Small intestine (tissue), 7 donors: Measurements from ENCODE around the gene KRT15. TPM values are rescaled to one million over a fixed set of nuclear protein-coding genes. Genes with fewer than 3 reads are reported as not detected.

Experiments
- DNase-seq, 2 donors: peaks; one replicate each; pipeline versions ENCODE4 v3.0.0 to v3.0.0-alpha.2; 2013
- FAIRE-seq: peaks from 2 replicates; lab custom pipeline; 2012; peaks lifted over from hg19 to GRCh38; lab: Jason Lieb, UNC
- H3K27ac ChIP-seq, 3 donors: one replicate each; pipeline ENCODE4 v1.5.1; 2013; ENCODE audit warnings: low read length in 2 of 3, mild to moderate bottlenecking in 2 of 3, control low read depth in 1 of 3, inconsistent platforms in 1 of 3, low read depth in 1 of 3, moderate library complexity in 1 of 3
- H3K27me3 ChIP-seq, 3 donors: one replicate each; pipeline ENCODE4 v1.6.1; 2013; ENCODE audit warnings: low read length in 3 of 3, inconsistent platforms in 1 of 3; ENCODE audit not compliant: control insufficient read depth in 3 of 3, insufficient read depth in 3 of 3
- H3K36me3 ChIP-seq, 3 donors: one replicate each; pipeline ENCODE4 v1.6.1; 2013; ENCODE audit warnings: low read length in 3 of 3, inconsistent platforms in 1 of 3, low read depth in 1 of 3, mild to moderate bottlenecking in 1 of 3, moderate library complexity in 1 of 3; ENCODE audit not compliant: control insufficient read depth in 3 of 3, insufficient read depth in 2 of 3
- H3K4me1 ChIP-seq, 3 donors: one replicate each; pipeline ENCODE4 v1.6.1; 2013; ENCODE audit warnings: low read length in 2 of 3, inconsistent platforms in 1 of 3, low read depth in 1 of 3, mild to moderate bottlenecking in 1 of 3, moderate library complexity in 1 of 3; ENCODE audit not compliant: control insufficient read depth in 3 of 3, insufficient read depth in 2 of 3
- H3K4me3 ChIP-seq, 3 donors: one replicate each; pipeline ENCODE4 v1.5.1; 2013; ENCODE audit warnings: low read length in 3 of 3, control low read depth in 1 of 3, inconsistent platforms in 1 of 3, low read depth in 1 of 3, mild to moderate bottlenecking in 1 of 3, moderate library complexity in 1 of 3
- H3K9me3 ChIP-seq, 2 donors: one replicate each; pipeline ENCODE4 v1.6.1; 2013; ENCODE audit warnings: low read depth in 1 of 2, low read length in 1 of 2; ENCODE audit not compliant: control insufficient read depth in 2 of 2, insufficient read depth in 1 of 2
- WGBS, 3 donors: extraction: QIAGEN DNeasy Blood & Tissue Kit; methylation state at CpG; one replicate each; pipeline ENCODE4 v1.1.7; 2013; 5-methylcytosine and 5-hydroxymethylcytosine counted together
- polyA plus RNA-seq, 4 donors: library from polyadenylated mRNA; stranded (reverse) in 3 of 4; unstranded in 1 of 4; fragments of 200-250 nt in 3 of 4; fragments of 120-200 nt in 1 of 4; gene quantifications; one replicate each; pipeline versions ENCODE4 v1.2.1 to v1.2.3, GENCODE V29; 2013
- donor health status: healthy with polysubstance abuse.
- donor health status: control.
- donor health status: control.
- donor health status: Bipolar disorder and iron deficiency.
- donor health status: healthy.

Gene KRT15
- polyA plus RNA-seq, 4 donors: 0.62 to 18.9 (median 6.6) TPM

GRCh38 chr17:41511116-41511515, 7.6 kb downstream of the KRT15 start:
- Histone ChIP-seq H3K4me1 (peaks cover 0 to 13% (median 4%) of the 10 kb centered on the region in 3 donors), H3K36me3 (no peaks in the 10 kb centered on the region), H3K9me3 (no peaks in the 10 kb centered on the region), H3K27ac (peak overlapping the region in 1 of 3 donors; percentile 35), H3K27me3 (no peaks in the 10 kb centered on the region), H3K4me3 (no peak overlapping the region)
- DNase-seq (peak; percentile 71 to 92), FAIRE-seq (no peak)
- 0 to 50% (median 18%) methylated on average over 4 of the region's 4 CpGs for WGBS, 3 donors

DNA sequence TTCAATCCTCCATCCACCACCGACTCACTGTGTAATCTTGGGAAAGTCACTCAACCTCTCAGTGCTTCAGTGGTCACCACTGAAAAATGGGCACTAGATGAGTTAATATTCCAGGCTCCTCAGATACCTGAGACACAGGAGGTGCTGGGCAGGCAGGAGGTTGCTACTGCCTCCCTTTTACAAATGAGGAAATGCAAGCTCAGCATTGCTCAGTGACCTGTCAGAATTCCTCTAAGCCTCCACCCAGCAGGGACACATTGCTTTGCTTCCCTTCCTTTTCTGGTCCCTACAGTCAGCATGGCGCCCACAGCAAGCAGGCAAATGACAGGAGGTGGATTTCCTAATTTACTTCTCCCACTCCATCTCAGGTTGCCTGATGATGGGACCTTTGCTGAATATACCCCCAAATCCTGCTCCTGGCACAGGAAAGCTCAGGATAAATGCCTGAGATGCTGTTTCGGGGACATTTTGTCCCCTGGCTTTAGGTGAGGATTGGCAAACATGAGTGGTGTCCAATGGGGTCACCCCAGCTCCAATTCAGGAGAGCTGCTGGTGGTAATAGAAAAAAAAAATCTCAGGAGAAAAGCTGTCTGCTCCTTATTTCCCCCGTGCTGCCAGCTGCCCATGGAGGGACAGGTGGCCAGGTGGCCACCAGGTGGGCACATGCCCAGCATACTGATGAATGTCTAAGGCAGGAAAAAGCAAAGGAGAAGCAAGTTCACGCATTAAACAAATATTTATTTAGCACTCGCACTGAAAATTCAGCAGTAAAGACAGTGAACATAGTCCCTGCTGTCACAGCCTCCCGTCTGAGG, 8.2 kb downstream of the KRT15 start:
- H3K9me3 ChIP-seq: no peaks in the 10 kb centered on the region
- no peaks in the 10 kb centered on the region for H3K36me3 ChIP-seq
- no peaks in the 10 kb centered on the region for H3K27me3 ChIP-seq
- DNase-seq: peak; percentile 30 to 74
- FAIRE-seq: no peak
- peaks cover 0 to 13% (median 4%) of the 10 kb centered on the region in 3 donors for H3K4me1 ChIP-seq
- H3K4me3 ChIP-seq: no peak overlapping the region
- WGBS, 3 donors: 37 to 62% (median 46%) methylated on average over 7 of the region's 7 CpGs
- peak overlapping the region in 1 of 3 donors; percentile 35 for H3K27ac ChIP-seq

DNA sequence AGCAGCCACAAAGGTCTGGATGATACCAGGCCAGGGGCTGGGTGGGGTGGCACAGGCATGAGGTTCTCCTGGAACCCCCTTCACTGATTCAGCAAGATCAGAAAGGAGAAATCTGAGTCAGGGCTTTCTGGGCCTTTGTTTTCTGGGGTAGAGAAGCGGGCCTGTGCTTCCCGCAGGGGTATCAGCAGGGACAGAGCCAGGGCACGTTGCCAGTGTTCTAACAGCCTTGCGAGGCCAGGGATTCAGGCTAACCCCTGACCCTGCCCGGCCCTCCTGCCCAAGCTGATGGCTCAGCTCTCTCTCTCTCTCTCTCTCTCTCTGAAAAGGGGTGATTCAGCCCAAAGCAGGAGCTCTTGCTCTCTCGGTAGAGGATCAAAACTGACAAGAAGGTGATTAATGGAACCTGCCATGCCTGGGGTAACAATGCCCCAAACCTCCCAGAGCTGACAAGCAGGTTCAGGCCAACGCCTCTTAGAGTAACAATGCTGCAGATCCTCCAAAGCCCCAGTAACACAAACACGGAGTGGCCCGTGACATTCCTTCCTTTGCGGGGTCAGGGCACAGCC, 11.3 kb downstream of the KRT15 start:
- DNase-seq (no peak), FAIRE-seq (no peak)
- Histone ChIP-seq H3K4me1 (peaks cover 0 to 13% (median 4%) of the 10 kb centered on the region in 3 donors), H3K9me3 (no peaks in the 10 kb centered on the region), H3K27me3 (no peaks in the 10 kb centered on the region), H3K27ac (no peak overlapping the region), H3K4me3 (no peak overlapping the region), H3K36me3 (no peaks in the 10 kb centered on the region)
- 57 to 70% (median 63%) methylated on average over 10 of the region's 10 CpGs for WGBS, 3 donors

DNA sequence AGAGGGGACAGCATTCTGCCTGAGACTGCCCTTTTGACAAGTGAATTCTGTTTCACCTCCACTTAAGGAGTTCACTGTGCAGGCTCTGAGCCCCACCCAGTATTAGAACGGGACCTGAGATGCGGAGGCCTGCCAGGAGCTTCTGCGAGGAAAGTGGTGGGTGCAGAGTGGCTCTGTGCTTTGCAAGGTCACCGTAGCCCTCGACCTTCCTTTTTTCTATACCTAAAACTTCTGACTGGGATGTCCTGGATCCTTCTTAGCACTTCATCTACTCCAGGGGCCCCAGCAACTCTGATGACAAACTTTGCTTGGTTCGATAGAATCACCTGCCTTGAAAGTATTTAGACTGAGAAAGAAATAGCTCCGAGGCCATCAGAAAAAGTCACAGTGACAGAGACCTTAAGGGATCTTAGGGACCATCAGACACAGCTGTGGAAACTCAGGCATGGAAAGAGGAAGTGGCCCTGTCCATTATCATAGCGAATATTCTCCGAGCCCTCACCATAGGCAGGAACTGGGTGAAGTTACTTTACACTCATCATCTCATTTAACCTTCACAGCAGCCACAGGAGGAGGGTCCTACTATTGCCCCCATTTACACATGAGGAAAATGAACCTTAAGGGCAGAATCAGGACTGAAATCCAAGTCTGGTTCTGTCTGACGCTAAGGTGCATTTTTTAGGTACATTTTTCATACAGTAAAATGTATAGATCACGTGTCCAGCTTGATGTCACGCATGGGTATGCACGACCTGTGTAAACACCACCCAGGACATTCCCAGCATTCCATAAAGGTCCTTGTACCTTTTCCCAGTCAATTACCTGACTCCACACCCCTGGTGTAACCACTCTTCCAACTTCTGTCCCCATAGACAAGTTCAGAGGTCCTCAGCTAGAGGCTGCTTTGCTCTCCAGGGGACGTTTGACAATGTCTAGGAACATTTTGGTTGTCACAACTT, 12.6 kb downstream of the KRT15 start:
- Histone ChIP-seq H3K27ac (no peak overlapping the region), H3K9me3 (no peaks in the 10 kb centered on the region), H3K27me3 (peaks cover 0 to 4% (median 0%) of the 10 kb centered on the region in 3 donors), H3K4me3 (no peak overlapping the region), H3K36me3 (no peaks in the 10 kb centered on the region), H3K4me1 (peaks cover 0 to 8% (median 4%) of the 10 kb centered on the region in 3 donors)
- DNase-seq (no peak), FAIRE-seq (no peak)
- WGBS, 3 donors: 58 to 71% (median 59%) methylated on average over 14 of the region's 14 CpGs

DNA sequence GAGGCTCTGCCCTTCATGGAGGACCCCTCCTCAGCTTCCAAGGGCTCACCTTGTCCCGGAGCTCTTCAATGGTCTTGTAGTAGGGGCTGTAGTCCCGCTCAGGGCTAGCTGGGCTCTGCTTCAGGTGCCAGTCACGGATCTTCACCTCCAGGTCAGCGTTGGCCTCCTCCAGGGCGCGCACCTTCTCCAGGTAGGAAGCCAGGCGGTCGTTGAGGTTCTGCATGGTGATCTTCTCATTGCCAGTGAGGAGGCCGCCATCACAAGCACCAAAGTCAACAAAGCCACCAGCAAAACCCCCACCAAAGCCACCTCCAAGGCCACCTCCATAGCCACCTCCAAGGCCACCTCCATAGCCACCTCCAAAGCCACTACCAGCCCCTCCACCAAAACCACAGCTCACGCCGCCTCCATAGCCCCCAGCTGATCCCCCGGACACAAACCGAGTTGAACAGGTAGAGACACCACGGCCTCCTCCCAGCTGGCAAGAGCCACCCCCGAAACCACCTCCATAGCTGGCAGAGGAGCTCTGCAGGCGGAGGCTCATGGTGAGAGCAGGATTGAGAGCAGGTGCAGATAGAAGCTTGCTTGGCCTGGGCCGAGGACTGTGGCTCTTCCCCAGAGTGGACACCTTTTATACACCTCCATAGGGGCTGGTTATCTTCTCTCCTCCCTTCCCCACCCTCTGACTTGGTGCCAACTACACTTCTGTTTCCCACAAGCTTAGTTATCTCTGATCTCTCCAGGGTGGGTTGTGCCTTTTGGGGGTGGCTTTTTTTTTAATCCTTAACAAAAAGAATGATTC, 13.5 kb downstream of the KRT15 start, which contains the start of gene KRT13:
KRT13 (minus strand) TSS at position 606 of the 802 bp plus-strand sequence; CDS start at position 544, 62 bp downstream.
- Histone ChIP-seq H3K4me3 (no peak within 1 kb of the TSS), H3K4me1 (no peaks in the 10 kb centered on the region), H3K27ac (no peak within 1 kb of the TSS), H3K27me3 (peaks cover 0 to 4% (median 0%) of the 10 kb centered on the region in 3 donors), H3K9me3 (no peaks in the 10 kb centered on the region), H3K36me3 (no peaks in the 10 kb centered on the region)
- WGBS, 3 donors: 82 to 88% (median 83%) methylated on average over 17 of the region's 17 CpGs
- DNase-seq (no peak), FAIRE-seq (no peak)

DNA sequence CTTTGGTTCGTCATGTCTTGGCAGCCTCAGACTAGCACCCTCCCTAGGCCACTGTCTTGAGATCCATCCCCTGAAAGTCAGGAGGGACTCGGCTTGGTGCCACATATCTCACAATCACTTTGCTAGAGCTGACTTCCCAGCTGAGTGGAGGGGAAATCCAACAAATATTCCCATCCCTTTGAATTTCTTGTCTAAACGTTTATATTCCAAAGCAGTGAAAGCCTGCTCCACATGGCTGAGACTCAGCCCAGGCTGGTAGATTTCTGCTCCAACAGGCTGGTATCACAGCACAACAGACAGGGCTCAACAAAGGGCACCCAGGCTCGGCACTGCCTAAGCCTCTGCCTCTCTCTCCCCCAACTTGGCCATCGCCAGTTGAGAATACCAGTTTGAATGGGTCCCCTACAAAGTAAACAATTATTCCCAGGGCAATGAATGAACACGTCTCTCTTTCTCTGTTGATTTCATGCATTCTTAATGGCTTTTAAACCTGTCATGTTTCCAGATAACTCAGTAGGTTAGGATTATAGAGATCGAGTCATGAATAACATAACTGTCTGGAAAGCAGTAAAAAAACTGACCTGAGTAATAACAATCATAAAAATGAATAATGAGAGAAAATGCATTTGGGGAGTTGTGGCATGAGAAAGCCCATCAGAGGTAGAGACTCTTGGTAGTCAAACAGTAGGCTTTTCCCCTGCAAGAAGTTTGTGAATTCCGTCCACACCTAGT, 14.3 kb downstream of the KRT15 start:
- WGBS, 3 donors: 55 to 72% (median 62%) methylated on average over 8 of the region's 8 CpGs
- no peaks in the 10 kb centered on the region for H3K36me3 ChIP-seq
- DNase-seq (no peak), FAIRE-seq (no peak)
- no peaks in the 10 kb centered on the region for H3K4me1 ChIP-seq
- H3K9me3 ChIP-seq: no peaks in the 10 kb centered on the region
- no peak overlapping the region for H3K4me3 ChIP-seq
- H3K27me3 ChIP-seq: peaks cover 0 to 4% (median 0%) of the 10 kb centered on the region in 3 donors
- no peak overlapping the region for H3K27ac ChIP-seq

- peaks cover 0 to 4% (median 0%) of the 10 kb centered on the region in 3 donors for H3K27me3 ChIP-seq
- DNase-seq: no peak
- H3K4me3 ChIP-seq: no peak overlapping the region
- H3K27ac ChIP-seq: no peak overlapping the region
- H3K4me1 ChIP-seq: no peaks in the 10 kb centered on the region
- no peaks in the 10 kb centered on the region for H3K36me3 ChIP-seq
- FAIRE-seq: no peak
- WGBS, 3 donors: 83 to 94% (median 91%) methylated on average over 9 of the region's 9 CpGs
- H3K9me3 ChIP-seq: no peaks in the 10 kb centered on the region
Observed at GRCh38 chr17:41503202-41503601, 15.5 kb downstream of the KRT15 start.
